SHP77 treated with DMSO at 0.1 percent for 48 hours (cell line): Measurements from ENCODE around the gene DTX3.
"Not testable (repeated sequence)": the region's sequence is repeated elsewhere in the genome, so short reads cannot be mapped to it uniquely, and the experiment has no call there.

Experiments used
- DNase-seq: peaks from one replicate; lab custom pipeline; 2025; lab: John Stamatoyannopoulos, UW

DTX3 gene

DNA sequence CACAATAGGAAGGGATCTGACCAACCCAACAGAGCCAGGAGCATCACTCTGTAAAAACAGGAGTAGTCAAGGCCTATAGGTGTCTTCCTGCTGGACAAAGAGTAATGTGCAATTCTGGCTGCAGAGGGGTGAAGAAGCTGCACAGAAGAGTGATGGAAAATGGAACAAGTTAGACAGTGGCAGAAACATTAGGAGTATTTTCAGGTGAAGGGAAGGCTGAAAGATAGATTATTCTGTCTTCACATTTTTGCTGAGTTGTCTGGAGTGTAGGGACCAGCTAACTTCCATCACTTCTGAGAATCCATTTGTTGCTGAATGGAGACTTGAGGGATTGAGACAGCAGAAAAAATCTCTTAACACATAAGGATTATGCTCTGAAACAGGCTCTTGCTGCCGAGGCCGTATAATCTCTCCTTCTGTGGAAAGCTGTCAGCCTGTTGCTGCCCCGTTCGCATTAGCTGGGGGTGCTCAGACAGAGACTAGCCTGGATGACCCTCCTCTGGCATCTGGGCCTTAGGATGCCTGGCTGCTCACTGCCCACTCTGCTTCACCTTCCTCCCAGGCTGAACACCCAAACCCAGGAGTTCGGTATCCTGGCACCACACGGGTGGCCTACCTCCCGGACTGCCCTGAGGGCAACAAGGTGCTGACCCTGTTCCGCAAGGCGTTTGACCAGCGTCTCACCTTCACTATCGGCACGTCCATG, 3.5 kb downstream of the DTX3 start:
- no peak for DNase-seq

DNA sequence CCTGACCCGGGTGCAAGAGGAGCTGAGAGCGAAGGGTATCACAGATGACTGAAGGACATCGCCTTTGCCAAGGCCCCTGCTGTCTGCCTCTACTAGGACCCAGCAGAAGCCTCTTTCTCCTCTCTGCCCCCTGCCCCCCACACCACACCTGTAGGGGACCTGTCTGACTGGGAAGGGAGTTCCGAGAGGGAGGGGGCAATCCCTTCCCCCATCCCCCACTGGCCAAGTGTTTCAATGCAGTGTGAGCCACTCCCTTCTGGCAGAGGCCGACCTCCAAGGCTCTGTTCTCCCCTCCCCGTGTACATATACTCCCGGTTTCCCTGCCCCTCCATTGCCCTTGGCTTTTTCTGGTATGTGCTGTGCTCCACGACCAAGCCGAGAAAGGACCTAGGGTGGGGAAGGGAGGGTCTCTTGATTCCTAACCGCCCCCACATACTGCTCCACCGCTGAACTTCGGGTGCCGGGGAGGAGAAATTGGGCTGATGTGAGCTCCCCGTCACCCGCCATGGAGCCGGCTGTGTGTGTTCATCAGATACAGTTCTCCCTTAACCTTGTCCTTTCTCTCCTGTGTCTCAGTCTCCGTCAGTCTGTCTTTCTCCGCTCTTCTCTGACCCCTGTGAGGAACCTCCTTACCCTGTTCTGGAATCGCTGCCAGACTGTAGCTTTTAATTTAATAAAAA, 4.6 kb downstream of the DTX3 start:
- DNase-seq: no peak

DNA sequence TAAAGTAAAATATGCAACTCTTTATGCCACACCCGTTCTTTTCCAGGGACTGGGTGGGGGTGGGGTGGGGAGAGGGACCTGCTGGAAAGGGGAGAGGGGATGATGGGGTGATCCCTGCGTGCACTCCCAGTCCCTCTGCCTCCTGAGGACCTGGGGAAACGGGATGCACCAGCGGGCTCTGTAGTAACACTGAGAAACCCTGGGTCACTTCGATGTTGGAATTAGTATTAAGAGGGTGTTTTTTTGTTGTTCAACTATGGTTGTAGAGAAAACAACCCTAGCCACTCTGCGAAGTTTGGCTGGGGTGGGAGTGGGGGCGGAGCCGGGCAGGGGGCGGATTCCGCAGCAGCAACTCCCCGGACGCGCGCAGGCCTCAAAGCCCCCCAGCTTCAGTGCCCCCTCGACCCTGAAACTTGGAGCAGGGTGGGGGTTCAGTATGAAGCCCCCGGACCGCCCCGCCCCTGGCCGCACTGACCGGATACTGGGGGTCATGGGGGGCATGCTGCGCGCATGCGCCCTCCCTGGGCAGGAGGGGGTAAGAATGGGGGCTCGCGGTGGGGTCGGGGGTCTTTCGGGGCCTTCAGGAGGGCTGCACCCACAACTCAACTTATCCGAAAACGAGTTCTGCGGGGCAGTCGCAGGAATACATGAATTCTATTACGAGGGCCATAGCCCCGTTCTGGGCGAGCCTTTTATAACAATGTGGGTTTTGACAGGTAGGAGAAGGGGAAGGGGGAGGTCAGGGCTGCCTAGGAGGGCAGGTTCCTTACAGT, 5.3 kb downstream of the DTX3 start:
- DNase-seq: no peak

DNA sequence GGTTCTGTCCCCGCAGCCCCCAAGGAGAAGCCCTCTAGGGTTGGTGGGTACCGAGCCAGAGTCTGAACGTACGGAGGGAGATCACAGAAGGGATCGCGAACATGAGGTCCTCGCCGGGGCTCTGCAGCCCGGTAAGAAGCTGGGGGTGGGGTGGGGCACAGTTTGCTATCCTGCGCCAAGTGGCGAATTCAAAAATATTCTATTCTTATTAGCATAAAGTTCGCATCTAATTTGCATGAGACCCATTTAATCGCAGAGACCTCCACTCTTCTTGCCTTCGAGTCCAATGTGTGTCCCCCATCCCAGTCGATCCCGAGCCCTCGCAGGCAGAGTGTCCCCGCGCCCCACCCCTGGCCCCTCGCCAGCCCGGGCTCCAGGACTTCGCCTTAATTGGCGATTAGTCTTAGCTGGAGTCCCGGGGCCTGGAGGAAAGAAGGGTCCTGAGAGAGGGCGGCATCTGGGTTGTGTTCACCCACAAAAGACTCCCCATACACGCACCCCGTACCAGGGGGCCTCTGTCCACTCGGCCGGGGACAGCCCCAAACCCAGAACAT, 6.0 kb downstream of the DTX3 start:
- no peak for DNase-seq

DNA sequence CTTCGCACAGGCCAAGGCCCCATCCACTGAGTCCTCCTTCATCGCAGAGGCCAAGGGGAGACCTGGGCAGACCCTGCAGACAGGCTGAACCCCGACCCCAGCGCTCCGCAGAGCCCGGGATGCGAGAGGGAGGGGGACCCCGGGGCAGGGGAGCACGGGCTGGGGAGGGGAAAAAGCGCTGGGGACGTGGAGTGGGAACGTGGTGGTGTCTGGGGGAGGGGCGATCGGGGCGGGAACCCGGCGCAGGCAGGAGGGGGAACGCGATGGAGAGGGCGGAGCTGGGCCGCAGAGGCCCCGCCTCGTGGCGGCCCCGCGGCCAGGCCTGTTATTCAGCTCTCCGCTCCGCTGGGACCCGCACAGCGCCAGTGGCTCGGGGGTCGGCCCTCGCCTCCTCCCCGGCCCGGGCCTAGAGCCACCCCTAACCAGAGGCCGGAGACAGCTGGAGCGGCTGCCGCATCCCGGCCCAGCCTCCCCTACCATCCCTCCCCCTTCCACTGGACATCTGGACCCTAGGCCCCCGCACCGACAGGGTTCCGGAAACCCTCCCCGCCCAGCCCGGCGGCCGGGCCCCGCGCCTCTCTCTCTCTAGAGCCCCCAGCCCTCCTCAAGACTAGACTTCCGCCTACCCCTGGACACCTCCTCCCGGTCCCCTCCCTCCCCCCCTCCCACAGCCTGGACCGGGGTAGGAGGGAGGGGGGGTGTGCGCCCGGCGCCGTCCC, 6.6 kb downstream of the DTX3 start, which contains the start of gene ARHGEF25:
Gene ARHGEF25, plus strand, starts transcription at position 328 of the 719 bp plus-strand sequence. CDS start 460 bp downstream, outside the sequence.
- peak; percentile 30 for DNase-seq

DNA sequence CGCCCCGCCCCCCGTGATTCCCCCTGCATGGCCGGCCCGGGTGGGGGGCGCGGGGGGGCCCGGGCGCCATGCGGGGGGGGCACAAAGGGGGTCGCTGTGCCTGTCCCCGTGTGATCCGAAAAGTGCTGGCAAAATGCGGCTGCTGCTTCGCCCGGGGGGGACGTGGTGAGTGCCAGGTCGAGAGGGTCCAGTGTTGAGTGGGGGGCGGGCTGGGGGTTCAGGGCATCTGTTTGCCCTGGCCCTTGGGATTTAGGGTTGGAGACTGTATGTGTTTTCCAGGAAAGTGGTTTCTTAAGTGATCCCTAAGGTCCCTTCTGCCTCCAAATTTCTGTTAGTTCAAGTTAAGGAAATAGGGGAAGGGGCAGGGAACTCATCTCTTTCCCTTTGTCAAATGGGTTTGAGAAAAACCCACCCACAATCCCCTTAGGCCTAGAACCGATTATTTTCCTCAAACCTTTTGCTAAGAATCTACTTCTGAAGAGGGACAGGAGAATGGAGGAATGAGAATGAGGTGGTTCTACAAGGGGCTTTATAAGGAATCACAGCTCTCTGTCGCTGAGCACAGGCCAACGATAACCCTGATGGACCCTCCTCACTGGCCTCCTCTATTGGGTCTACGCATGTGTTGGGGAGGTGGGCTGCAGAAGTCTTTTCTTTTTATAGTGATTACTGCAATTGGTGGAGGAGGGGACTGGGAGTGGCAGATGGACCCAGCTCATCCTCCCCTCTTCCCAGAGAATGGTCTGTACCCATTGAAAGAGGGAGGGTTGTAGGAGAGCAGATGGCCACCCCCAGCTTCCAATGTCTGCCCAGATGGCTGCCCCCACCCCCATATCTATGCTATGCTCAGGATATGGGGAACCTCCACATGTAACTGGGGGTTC, 7.4 kb downstream of the DTX3 start:
- DNase-seq: no peak

DNA sequence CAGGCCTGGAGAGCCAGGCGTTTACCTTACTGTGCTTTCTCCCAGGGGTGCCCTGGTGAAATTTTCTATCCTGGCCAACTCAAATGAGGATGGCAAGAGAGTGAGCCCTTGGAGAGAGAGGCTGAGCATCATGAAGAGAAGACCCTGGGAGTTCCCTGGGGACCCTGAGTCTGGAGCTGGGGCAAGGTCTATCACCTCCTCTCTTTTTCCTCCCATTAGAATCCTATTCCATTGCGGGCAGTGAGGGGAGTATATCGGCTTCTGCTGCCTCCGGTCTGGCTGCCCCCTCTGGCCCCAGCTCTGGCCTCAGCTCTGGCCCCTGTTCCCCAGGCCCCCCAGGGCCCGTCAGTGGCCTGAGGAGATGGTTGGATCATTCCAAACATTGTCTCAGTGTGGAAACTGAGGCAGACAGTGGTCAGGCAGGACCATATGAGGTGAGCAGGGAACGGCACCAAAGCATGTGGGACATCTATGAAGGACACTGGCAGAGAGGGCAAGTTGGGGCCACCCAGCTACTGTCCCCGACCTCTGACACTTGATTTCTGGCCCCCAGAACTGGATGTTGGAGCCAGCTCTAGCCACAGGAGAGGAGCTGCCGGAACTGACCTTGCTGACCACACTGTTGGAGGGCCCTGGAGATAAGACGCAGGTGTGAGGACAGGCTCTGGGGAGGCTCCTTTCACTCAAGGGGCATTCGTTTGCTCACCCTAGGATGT, 8.2 kb downstream of the DTX3 start:
- no peak for DNase-seq

DNA sequence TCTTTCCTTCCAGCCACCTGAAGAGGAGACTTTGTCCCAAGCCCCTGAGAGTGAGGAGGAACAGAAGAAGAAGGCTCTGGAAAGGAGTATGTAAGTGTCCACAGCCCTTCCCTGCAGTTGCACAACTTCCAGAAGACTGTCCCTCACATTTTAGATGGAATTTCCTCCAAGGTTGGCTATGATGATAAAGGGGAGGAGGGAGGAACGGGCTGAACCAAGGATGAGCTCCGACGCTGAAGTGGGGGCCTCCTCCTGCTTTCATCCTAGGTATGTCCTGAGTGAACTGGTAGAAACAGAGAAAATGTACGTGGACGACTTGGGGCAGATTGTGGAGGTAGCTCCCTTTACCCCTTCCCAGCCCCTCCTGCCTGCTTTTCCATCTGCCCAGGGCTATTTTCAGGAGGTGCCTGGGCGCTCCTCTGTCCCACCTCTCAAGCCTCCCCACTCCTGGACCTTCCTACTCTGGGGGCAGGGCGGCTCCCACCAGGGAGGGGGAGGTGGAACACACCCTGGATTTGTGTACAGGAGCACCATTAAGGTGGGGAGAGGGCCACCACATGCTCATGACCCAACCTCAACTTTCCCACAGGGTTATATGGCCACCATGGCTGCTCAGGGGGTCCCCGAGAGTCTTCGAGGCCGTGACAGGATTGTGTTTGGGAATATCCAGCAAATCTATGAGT, 8.9 kb downstream of the DTX3 start:
- DNase-seq: no peak

DNA sequence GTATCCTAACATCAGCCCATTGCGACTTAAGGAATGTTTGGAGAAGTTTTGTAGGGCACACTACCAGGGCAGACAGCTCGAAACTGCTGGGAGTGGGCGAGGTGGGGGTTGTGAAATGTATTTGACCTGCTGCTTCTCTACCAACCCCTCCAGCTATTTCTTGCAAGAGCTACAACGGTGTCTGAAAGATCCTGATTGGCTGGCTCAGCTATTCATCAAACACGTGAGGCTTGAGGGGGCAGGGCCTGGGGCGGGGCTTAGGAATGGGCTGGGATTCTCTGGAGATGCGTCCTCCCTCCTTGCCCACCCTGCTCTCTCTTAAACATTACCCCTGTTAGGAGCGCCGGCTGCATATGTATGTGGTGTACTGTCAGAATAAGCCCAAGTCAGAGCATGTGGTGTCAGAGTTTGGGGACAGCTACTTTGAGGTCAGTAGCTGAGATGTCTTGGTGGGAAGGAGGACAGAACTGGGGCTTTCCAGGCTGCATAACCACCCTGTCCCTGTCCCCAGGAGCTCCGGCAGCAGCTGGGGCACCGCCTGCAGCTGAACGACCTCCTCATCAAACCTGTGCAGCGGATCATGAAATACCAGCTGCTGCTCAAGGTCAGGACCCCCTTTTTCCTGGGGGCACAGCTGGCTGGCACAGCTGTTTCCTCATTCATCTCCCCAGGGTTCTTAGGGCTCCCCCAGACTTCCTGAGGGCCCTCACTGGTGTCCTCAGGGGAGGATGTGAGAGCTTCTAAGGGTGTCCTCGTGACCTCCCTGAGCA, 9.7 kb downstream of the DTX3 start:
- DNase-seq: no peak

DNA sequence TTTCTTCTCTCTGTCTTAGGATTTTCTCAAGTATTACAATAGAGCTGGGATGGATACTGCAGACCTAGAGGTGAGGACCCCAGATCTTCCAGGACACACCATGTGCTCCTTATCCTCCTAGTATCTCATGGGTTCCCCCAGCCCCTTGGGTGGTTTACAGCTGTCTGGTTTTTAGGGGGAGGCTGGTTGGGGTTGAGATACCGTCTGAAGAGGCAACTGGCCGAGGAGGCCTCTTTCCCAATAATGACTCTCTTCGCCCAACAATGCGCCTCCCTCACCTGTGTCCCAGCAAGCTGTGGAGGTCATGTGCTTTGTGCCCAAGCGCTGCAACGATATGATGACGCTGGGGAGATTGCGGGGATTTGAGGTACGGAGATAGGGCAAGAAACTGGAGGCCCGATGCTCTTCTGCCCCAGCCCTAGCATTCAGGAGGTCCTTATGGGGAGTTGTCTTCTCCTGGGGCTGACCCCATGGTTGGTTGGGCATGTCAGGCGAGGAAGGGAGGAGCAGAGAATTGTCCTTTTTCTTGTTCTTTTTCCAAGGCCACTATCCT, 10.4 kb downstream of the DTX3 start:
- DNase-seq: no peak

DNA sequence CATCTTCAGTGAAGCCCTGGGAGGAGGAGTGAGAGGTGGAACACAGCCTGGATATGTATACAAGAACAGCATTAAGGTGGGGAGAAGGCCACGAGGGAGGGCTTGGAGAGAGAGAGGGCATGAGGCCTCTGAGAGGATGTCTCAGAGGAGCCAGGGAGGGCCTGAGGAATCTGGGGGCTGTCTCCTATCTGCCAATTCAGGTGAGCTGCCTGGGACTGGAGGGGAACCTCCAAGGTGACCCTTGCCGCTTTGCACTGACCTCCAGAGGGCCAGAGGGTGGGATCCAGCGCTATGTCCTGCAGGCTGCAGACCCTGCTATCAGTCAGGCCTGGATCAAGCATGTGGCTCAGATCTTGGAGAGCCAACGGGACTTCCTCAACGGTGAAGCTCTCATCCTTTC, 11.0 kb downstream of the DTX3 start:
- no peak for DNase-seq

DNA sequence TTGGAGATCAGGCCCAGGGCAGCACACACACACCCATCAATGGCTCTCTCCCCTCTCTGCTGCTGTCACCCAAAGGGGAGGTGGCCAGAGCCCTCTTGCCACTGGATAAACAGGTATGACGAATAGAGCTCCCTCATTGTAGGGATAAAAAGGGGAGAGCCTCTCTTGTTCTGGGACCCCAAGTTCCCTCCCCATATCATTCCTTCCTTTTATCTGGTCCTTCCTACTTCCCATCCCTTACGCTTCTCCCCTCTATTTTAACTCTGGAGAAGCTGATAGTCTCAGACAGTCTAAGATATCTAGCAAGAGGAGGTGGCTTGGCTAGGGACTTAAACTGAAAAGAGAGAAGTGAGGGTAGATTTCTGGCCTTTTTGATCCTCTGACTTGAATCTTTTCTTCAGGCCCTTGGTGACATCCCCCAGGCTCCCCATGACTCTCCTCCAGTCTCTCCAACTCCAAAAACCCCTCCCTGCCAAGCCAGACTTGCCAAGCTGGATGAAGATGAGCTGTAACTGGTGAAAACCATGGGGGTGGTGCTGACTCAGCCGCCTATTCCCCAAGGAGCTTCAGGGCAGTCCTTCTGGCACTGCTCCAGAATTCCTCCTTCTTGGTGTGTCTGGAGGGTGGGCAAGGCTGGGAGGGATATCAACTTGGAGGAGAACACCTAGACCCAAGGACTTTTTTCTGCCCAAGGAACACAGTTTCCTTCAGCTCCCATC, 11.9 kb downstream of the DTX3 start:
- no peak for DNase-seq

DNA sequence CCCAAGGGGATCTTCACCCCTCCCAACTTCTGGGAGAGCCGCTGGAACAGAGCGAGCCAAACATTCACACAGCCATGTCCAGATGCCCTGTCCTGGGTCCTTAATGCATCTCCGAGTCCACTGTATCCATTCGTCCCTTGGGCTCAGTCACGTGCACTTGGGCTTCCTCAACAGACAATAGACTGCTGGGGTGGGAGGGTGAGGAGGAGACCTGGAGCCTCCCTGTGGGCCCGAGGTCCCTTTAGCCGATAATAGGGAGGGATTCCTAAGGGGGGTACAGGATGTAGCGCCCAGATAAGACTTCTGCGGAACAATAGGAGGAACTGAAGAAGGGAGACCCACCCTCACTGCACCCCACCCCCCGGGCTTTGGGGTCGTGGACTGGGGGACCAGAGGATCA, 13.3 kb downstream of the DTX3 start:
- no peak for DNase-seq

DNA sequence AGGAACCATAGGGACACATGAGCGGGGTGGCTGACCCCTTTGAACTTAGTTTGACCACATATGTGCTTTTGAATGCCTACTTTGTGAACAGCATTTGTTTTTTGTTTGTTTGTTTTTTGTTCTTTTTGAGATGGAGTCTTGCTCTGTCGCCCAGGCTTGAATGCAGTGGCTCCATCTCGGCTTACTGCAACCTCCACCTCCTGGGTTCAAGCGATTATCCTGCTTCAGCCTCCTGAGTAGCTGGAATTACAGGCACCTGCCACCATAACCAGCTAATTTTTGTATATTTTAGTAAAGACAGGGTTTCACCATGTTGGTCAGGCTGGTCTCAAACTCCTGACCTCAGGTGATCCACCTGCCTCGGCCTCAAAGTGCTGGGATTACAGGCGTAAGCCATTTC, 13.8 kb downstream of the DTX3 start:
- not testable (repeated sequence) for DNase-seq

DNA sequence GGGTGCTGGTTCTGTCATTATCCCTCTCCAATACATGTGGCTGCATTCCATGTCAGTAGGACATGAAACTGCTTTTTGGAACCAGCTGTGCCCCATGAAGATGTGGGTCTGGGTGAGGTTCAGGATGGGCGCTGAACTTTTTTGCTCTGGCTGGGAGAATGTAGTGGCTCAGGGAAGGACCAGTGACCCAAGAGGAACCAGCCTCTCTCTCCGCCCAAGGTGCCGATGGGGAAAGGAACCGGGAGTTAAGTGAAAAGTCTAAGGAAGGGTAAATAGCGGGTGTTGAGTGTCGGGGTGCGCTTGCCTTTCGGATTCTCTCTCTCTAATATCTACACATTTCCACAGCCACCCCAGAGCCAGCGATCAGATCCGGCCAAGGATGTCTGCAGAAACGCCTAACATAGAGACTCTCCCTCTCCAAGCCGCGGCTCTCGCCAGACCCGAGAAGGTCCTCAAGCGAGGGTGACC, 14.4 kb downstream of the DTX3 start:
- DNase-seq: no peak

DNA sequence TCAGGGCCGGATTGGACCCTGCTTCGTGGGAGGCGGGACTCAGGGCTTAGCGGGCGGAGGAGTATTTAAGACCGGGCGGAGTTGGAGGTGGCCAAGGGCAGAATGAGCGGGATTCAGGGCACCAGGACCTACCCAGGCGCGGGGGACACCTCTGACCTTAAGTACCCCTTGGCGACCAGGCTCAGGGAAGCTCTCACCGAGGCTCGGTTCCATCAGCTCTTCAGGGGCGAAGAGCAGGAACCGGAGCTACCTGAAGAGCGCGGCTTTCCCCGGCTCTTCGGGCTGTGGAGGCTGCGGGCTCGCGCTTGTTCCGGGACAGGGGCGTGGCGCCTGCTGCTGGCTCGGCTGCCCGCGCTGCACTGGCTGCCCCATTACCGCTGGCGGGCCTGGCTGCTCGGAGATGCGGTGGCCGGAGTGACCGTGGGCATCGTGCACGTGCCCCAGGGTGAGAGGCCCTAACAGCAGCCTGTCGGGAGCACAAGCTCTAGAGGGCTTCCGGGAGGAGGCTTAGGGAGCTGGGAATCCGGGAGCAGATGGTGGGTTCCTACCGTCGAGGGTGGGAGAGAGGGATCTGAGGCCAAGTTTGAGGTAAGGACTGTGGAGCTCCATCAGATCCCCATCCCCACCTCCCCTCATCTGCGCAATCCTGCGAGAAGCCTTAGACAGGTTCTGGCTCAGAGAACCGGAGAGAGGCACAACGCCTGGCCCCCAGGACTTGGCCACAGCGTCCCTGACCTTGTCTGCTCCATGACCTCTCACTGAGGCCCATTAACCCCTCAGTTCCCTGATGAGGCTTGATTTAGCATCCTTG, 15.0 kb downstream of the DTX3 start:
- DNase-seq: no peak
